NCI-H82 treated with DMSO at 0.1 percent for 48 hours (cell line): Measurements from ENCODE around the gene ZNF343.
"Not testable (repeated sequence)": the region's sequence is repeated elsewhere in the genome, so short reads cannot be mapped to it uniquely, and the experiment has no call there.

Experiments used
- DNase-seq: peaks from one replicate; lab custom pipeline; 2025; ENCODE audit not compliant: unreplicated experiment; lab: John Stamatoyannopoulos, UW

Gene ZNF343

DNA sequence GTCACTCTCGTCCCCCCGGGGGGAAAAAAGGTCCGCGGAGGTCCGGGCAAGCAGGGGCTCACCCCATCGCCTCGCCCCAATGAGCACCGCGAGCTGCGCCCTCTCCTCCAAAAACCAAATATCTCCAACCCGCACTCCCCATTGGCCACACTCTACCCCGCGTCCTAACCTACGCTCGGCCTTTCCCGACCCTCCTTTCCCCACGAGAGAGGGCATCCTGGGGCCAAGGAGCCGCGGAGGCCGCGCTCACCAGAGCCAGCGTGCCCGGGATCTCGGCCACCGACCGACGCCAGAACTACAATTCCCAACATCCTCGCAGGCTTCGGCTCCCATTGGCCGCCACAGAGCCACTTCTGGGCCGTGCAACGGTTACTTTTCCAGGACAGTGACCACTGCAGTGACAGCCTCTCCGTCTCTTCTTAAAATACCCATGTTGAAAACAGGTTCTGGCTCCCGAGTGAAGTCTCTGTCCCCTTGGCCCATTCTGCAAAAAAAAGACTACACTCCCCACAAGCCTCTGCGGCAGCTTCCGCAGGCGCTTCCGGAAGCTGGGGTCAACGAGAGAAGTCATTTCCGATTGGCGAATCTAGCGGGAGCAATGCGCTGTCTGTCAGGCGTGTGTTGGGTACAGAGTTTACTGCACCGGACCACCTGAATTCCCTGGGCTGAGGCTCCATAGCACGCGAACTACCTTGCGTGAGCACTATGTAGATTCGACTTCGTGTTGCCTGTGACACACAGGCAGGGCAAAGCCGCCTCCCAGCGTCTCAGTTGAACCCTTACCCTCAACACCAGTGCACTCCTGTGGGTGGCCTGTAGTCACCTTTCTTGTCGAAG is at the start of gene ZNF343:
ZNF343 (minus strand) TSS at position 285 of the 837 bp plus-strand sequence. CDS start 15,020 bp downstream, outside the sequence.
- DNase-seq = peak; percentile 53

DNA sequence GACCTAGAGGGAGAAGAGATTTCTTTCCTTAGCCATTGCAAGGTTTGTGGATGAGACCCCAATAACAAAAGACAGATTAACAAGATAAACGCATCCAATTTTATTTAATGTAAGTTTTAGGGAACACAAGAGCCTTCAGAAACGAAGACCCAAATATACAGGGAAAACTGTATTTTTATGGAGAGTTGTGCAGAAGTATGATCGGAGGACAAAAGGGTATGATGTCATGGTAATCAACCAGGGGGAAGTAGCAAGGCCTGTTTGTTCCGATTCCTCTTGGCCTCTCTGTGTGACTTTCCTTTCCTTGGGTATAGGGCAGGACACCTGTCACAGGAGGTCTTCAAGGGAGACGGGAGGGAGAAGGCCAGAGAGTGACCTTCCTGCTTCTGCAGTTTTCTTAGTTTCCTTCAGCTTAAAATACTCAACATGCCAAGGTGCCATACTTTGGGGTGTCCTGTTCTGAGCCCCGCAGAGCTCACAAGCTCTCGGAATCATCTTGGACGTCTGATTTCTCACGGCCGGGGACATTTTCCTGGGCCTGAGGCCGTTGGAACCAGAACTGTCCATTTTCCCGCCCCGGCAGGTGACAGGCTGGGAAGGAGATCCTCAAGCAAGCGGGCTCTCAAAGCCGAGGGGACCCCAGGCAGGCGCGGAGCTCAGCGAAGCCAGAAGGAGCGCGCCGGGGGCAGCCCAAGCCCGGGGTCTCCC is 49.3 kb upstream of the ZNF343 start:
- no peak for DNase-seq

DNA sequence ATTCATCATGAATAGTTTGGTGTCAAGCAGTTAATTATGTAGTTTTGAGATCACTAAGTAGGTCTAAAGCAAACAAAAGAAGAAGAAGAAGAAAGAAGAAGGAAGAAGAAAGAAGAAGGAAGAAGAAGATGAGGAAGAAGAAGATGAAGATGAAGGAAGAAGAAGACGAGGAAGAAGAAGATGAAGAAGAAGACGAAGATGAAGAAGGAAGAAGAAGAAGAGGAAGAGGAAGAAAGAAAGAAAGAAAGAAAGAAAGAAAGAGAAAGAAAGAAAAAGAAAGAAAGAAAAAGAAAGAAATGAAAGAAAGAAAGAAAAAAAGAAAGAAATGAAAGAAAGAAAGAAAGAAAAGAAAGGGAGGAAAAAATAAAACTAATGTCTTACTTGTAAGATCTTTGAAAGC is 36.9 kb upstream of the ZNF343 start:
- DNase-seq = no peak

DNA sequence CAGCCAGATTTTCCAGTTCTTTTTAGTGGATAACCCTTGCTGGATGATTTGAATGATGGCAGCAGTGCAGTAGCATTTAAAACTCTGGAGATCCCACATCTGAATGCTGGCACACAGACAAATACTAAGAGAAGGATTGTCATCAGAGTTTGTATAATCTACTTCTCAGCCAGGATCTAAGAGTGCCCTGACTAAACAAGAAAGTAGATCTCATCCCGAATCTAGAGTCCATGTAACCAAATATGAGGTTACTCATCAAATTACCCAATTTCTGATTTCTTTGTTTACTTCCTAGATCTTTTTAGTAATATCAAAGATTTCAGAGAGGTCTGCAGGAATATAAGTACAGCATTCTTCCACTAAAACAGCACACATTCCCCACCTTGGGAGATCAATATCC is 35.5 kb upstream of the ZNF343 start:
- DNase-seq = no peak

DNA sequence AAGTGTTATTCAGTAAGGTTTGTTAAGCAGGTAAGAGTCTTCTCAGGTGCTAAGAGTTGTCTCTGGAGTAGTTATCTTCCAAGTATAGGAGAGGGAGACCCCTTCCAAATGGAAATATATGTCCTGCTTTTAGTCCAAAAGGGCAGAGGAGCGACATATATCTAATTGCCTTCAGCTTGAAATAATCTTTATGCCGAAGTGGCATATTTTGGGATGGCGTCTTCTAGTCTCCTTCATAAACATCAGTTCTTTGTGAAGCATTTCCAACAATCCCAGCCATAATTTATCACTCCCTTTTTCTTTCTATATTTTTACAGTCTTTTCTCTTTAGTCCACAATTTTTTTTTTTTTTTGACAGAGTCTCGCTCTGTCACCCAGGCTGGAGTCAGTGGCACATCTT is 33.6 kb upstream of the ZNF343 start:
- DNase-seq = no peak

DNA sequence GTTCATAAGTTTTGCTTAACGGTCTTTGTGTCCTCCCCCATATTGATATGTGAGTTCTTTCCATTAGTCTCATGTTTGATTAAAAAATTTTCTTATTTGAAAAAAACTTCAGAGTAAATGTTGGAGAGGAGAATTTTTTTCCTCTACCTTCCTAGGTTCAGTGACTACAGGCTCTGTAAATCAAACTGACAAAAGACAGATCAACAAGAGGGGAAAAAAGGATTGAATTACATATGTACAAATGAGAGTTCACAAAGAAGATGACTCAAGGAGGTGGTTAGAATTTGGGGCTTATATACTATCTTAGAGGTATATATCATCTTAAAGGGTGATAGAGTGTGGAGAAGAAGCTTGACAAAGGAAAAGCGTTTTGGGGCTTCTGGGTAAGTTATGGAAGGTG is 33.2 kb upstream of the ZNF343 start:
- no peak for DNase-seq

DNA sequence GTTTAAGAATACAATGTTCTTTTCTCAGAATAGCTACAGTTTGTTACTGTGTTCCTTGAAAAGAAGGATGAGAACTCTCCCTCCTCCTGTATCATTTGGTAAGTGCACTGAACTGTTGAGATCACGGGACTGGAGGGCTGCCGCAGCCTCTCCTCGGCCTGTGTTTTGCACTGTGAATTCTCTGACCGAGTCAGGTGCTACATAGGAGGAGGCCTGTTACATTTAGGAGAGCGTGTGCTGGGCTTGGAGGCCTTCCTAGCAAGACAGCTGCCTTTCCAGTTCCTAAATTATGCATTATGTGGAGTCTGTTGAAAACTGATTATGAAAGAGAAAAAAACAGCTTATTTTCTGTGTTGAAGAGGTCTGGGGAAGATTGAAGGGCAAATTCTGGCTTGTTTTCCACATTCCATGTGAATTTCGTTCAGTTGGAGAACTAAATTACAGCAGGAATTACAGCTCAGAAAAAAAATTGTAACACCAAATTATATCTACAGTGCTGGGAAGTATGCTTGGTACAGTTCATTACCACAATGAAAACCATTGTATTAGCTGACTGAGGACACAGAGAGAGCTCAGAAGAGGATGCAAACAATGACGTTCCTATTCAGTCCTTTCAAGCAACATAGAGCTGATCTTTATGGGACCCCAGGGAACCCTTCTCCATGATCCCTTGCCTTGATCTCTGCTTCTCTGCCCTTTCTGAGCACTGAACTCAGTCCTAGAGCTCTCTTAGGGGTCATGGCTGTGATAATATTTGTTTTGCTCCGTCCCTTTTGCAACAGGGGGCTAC is 30.4 kb upstream of the ZNF343 start:
- no peak for DNase-seq

DNA sequence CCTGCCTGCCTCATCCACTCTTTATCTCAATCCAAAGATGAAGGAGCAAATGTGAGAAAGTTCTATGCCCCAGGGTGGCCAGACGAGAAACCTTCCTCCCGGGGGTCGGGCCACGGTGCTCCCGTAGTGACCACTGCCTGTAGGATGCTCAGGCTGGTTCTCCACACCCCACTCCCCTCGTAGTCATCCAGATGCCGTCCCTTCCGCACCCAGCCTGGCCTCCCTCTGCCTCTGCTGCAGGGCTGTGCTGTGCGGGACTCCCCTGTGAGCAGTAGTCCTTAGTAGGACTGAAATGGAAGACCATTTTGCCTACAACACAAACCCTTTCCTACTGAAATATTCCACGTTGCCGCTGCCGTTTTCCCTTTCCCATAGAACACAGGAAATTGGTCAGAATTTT is 29.6 kb upstream of the ZNF343 start:
- no peak for DNase-seq

DNA sequence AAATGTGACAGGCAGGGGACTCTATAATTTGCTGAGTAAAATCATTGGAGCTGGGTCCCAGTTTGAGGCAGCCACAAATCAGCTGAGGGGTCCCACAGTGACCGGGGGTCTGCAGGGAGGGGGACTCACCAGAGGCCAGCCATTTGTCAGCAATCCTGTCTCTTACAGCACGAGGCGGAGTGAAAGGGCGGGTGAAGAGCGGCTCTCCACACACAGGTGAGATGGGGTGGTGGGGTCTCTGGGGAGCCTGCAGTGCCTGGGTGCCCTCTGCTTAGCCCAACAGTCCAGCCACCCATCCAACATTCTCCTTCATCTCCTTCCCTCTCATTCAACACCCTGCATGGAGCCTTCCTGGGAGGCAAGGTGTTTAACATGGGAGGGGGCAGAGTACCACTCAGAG is 28.4 kb upstream of the ZNF343 start:
- DNase-seq = no peak

DNA sequence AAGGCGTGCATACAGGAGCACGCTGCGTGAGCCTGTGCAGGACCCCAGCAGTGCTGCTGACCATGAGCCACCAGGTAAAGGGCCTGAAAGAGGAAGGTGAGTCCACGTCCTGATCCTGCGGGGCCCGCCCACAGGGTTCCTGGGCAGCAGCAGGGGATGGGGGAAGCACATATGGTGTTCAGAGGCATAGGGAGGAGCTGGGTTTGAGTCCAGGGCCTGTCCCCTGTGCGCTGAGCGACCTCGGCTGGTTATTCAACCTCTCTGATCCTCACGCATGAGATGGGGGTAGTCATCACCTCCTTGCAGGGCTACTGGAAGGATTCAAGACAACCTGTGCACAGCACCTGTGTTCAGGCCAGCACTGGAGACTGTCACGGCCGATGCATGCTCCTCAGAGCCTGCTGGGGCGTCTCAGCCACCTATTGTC is 27.9 kb upstream of the ZNF343 start, which contains the start of gene TMC2:
TMC2 (plus strand) TSS at position 14 of the 427 bp plus-strand sequence; CDS start at position 63, 49 bp downstream.
- DNase-seq = no peak

DNA sequence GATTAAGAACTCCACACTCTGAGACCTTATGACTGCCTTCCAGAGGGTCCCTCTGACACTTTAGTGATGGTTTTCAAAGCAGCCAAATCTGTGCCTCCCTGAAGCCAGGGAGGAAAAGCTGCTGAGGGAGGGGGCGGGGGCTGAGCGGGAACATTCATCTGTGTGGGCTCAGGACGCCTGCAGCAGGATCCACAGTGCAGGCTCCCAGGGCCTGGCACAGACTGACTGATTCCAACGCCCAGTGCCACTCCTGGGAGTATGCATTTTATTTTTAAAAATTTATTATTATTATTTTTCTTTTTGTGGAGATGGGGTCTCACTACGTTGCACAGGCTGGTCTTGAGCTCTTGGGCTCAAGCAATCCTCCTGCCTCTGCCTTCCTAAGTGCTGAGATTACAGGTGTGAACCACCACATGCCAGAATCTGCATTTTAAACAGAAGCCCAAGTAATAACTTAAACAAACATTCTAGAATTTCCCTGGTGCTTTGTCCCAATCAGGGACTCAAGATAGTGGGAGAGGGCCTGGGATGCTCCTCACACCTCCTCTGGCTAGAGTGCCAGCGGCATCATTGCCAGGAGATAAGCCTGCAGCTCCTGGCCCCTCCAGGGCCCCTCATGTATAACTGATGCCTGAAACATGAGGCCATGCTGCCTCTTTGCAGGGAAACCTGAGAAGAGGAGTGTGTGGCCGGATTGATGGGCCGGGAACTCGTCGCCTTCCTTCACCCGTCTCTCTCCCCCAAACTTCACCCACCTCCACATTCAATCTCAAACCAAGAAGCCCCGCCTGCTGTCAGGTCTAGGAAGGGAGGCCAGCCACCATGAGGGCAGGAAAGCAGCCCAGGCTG is 27.2 kb upstream of the ZNF343 start:
- DNase-seq = no peak

DNA sequence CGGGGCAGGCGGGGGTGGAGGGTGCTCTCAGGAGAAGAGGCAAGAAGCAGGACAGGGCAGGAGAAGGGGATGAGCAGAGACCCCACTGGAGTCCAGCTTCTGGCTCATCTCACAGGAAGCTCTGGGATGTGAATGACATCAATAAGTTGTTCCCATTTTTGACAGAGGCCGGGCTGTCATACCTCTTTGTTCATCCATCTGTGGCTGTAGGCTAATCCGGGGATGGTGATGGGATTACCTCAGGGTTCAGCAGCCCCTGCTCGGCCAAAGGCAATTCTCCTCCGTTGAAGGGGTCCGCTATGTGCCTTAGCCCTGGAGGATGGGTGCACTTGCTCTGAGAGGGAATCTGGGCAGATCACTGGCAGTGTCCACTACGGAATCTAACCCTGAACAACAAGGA is 24.4 kb upstream of the ZNF343 start:
- DNase-seq = peak; percentile 25

DNA sequence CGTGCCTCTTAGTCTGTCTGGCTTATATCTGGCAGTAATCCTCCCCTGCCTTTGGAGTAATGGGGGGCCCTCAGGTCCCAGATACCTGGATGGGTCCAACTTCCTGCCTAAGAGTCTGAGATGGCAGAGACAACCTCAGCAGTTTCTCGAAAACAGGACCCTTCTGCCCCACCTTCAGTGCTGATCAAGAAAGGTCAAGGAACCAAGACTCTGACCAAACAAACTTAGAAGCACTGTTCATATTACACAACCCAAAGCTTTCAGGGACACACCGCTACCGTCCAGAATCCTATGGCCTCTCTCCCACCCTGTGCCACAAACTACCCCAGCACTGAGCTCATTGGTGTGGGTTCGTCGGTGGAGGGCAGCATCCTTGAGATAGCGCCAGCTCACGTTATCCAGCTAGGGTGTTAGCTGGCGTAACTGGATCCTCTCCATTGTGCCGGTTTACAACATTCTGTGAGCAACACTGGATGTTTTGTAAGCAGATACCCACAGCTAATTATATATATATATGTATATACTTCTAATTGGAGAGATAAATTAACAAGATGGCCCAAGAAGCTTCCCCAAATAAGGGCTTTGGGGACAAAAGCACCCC is 20.1 kb upstream of the ZNF343 start:
- no peak for DNase-seq

DNA sequence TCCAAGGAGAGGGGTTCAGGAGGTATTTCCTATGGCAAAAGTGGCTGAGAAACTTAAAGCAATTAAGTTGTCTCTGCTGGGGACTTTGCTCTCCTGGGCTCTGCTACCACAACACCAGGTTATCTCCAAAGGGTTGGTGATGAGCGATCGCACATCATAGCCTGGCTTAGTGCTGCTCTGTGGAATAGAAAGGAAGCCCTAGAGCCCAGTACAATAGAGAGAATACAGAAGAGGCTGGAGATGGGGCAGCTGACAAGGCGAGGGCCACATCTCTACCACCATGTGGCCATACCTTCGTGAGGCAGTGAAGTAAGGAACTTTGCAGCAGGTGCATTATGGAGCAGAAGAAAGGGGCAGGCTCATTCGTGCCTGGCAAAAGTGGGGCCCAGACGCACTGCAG is 19.0 kb upstream of the ZNF343 start:
- DNase-seq = no peak

DNA sequence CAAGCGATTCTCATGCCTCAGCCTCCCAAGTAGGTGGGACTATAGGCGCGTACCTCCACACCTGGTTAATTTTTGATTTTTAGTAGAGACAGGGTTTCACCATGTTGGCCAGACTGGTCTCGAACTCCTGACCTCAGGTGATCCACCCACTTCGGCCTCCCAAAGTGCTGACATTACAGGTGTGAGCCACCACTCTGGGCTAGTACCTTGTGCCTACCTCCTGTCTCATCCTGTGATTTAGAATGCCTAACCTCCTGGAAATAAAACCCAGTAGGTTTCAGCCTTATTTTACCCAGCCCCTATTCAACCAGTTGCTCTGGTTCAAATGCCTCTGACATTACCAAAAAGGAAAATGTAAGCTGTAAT is 17.5 kb upstream of the ZNF343 start:
- not testable (repeated sequence) for DNase-seq

DNA sequence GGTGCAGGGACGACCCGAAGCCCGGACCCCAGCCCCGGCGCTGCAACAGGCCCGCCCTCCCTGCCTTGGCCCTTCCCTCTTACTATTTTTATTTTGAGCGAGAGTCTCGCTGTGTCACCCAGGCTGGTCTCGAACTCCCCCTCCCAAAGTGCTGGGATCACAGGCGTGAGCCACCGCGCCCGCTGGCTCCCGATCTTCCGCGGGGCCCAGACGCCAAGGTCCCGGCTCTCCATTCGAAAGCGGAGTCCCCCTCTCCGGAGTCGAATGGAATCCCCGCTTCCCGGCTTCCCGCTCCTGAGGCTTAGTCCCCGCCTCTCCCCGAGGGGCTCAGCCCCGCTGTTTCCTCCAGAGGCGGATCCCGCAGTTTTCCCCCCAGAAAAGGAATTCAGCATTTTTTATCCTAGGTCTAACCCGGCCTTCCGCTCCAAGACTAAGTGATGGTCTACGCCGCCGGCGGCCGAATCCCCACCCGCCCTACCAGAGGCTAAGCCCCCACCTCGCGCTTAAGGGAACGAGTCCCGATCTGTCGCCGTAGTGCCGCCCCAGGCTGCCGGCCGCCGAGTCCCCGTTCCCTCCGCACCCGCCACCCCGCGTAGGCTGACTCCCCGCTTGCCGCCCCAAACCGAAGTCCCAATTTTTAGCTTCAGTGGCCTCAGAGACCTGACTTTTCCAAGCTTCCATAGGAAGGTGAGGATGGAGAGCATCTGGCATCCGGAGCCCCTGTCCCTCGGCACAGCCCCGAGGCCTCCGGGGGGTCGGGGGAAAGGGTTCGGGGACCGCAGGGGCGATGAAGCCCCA is 16.2 kb upstream of the ZNF343 start:
- DNase-seq = no peak

DNA sequence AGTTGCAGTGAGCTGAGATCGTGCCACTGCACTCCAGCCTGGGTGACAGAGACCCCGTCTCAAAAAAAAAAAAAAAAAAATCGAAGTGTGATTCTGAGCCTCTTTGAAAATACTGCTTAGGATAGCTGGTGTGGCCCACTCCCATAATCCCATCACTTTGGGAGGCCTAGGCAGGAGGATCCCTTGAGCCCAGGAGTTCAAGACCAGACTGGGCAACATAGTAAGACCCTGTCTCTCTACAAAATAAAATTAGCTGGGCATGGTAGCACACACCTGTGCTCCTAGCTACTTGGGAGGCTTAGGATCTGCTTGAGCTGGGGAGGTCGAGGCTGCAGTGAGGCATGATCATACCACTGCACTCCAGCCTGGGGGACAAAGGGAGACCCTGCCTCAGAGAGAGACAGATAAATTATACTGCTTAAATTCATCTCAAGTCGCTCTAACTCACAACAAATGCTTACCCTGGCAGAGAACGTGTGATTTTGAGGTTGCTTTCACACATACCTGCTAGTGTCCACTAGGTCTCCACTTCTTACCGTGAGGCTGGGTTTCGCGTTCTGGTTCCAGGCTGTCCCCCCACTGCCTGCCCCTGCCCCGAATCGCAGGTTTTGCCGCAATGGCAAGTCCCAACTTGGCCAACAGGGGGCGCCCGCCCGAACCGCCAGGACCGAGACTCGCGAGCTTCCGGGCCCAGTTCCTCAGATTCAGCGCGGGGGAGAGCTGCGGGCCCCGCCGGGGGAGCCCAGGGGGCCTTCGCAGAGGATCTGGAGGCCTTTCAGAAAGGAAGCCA is 15.4 kb upstream of the ZNF343 start:
- peak; percentile 35 for DNase-seq

DNA sequence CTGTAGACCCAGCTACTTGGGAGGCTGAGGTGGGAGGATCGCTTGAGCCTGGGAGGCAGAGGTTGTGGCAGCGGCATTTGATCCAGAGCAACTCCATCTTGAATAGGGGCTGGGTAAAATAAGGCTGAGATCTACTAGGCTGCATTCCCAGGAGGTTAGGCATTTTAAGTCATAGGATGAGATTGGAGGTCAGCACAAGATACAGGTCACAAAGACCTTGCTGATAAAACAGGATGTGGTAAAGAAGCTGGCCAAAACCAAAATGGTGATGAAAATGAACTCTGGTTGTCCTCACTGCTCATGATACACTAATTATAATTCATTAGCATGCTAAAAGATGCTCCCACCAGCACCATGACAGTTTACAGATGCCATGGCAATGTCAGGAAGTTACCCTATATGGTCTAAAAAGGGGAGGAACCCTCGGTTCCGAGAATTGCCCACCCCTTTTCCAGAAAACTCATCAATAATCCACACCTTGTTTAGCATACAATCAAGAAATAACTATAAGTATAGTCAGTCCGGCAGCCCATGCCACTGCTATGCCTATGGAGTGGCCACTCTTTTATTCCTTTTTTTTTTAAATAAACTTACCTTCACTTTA is 14.2 kb upstream of the ZNF343 start:
- DNase-seq = not testable (repeated sequence)
